Skin epidermis (tissue), 12 donors: ENCODE results near the gene CYP8B1.

Source experiments
- H3K27ac ChIP-seq, 21 experiments: fragments of 200-600 bp; sonication (generic) in 11 of 21; one replicate each; pipeline ENCODE4 v1.5.0; 2020; ENCODE audit warnings: mild to moderate bottlenecking in 3 of 21, inconsistent platforms in 2 of 21, moderate library complexity in 2 of 21
- H3K4me3 ChIP-seq, 7 experiments: fragments of 200-600 bp; sonication (generic) in 2 of 7; one replicate each; pipeline ENCODE4 v1.5.0; 2020; ENCODE audit warnings: inconsistent platforms in 2 of 7, mild to moderate bottlenecking in 2 of 7, moderate library complexity in 1 of 7

Gene CYP8B1

GRCh38 chr3:42830437-42831320, 45.0 kb downstream of the CYP8B1 start:
- H3K4me3 ChIP-seq = no peak overlapping the region
- no peak overlapping the region for H3K27ac ChIP-seq

GRCh38 chr3:42829628-42830436, 45.8 kb downstream of the CYP8B1 start:
- Histone ChIP-seq H3K27ac (peak overlapping the region in 1 of 21 experiments; percentile 12), H3K4me3 (no peak overlapping the region)

- Histone ChIP-seq H3K4me3 (no peak overlapping the region), H3K27ac (peak overlapping the region in 1 of 21 experiments; percentile 12)
Measured at GRCh38 chr3:42829083-42829627, 46.5 kb downstream of the CYP8B1 start.

GRCh38 chr3:42827654-42828053, 48.0 kb downstream of the CYP8B1 start:
- peak overlapping the region in 2 of 21 experiments; percentile 1 to 22 for H3K27ac ChIP-seq
- no peak overlapping the region for H3K4me3 ChIP-seq

- H3K4me3 ChIP-seq = no peak overlapping the region
- H3K27ac ChIP-seq = peak overlapping the region in 2 of 21 experiments; percentile 1 to 22
Measured at GRCh38 chr3:42827023-42827422, 48.7 kb downstream of the CYP8B1 start.

GRCh38 chr3:42826141-42826540, 49.5 kb downstream of the CYP8B1 start:
- H3K4me3 ChIP-seq = no peak overlapping the region
- peak overlapping the region in 1 of 21 experiments; percentile 12 for H3K27ac ChIP-seq

GRCh38 chr3:42823351-42823750, 52.3 kb downstream of the CYP8B1 start:
- Histone ChIP-seq H3K27ac (peak overlapping the region in 12 of 21 experiments; percentile 19 to 78 (median 62)), H3K4me3 (no peak overlapping the region)

- no peak overlapping the region for H3K4me3 ChIP-seq
- peak overlapping the region in 11 of 21 experiments; percentile 8 to 78 (median 63) for H3K27ac ChIP-seq
Measured at GRCh38 chr3:42822828-42823227, 52.9 kb downstream of the CYP8B1 start.
